Jurkat, Clone E6-1 (cell line): Measurements from ENCODE around the gene PAPLN.

Source experiments
- DNase-seq: peaks from one replicate; pipeline ENCODE4 v3.0.0-alpha.2; 2011; ENCODE audit warnings: low read depth, low spot score
- H3K4me3 ChIP-seq: 2 replicates; pipeline ENCODE4 v1.5.1; 2011; ENCODE audit warnings: mild to moderate bottlenecking, low read length, control low read depth, moderate library complexity

The PAPLN gene

DNA sequence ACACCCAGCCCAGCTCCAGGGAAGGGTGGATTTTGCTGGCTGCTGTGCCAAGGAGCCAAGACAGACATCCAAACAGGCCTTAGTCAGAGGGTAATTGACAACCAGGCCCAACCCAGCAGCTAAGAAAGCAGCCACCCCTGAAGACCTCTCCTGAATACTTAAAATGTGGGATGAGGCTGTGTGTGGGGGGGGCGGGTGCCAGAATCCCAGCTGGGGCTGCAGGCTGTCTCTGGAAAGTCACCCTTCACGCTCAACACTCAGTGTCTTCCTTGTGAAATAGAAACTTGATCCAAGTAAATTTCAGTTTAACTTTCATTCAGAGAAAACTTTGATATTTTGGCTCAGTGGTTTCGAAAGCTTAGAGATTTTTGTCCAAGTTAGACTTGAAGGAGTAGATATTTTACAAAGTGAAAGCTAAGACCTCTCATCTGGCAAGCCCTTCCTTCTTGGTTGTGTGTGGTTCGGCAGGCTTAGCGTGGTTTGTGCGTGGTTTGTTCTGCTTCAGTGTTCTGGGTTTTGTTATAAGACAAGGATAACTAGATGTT, 5.1 kb downstream of the PAPLN start:
- no peak overlapping the region for H3K4me3 ChIP-seq

DNA sequence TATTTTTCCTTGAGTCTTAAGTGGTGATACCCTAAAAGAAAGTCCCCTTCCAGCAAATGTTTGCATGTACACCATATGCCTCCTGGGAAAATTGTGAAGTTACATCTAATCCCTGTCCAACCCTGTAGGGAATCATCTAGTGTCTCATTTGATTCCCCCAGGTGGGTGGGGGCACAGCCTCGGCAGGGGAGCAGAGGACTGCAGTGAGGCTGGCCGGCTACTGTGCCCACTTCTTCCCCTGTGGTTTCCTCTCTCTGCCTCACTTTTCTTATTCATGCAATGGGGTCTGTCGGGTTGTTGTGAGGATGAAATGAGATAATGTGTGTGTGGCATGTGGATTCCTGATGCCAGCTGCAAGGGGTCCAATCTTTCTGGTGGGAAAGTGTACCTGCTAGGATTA, 6.0 kb downstream of the PAPLN start:
- H3K4me3 ChIP-seq = no peak overlapping the region
- no peak for DNase-seq

More for the DNA sequence above, 5.1 kb downstream of the PAPLN start:
- DNase-seq = peak; percentile 25

DNA sequence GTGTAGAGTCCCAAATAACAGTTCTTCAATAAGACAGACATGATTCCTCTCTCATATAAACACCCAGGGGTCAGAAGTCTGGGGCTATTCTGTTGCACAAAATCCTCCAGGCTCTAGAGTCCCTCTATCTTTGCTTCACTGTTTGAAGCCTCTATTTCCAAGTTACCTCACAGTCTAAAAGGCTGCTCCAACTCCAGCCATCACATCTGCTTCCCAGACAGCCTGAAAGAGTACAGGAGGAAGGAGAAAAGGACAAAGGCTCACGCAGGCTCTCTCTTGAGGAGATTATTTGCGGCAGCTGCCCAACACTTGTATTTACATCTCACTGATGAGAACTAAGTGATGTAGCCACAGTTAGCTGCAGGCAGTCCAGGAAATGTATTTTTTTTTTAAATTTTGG, 6.4 kb downstream of the PAPLN start:
- no peak overlapping the region for H3K4me3 ChIP-seq
- DNase-seq = no peak

DNA sequence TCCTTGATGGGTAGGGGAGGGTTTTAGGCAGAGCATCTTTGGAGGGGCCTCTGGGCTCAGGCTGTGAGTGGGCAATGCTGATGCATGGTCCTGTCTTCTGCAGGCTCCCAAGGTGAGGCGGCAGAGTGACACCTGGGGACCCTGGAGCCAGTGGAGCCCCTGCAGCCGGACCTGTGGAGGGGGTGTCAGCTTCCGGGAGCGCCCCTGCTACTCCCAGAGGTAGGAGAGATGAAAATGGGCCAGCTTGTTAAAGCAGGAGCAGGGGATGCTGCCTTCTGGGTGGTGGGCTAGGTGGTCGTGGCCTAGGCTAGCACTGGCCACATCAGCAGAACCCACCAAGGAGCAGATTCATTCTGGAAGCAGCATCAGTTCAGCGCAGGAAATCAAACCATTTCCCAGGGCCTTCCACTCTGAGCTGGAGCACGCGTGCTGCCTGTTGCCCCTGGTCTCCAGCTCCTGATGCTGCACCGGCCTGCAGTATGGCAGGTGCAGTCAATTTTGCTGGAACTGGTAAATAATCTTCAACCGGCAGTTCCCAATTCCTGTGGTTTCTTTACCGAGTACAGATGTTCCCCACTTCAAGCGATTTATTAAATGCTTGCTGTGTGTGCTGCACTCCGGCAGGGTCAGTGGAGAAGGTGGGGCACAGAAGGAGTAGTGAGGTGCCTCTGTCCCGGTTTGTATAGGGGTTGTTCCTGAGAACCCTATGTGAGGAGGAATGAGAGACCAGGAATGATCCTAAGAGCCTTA, 7.4 kb downstream of the PAPLN start:
- peak; percentile 49 for DNase-seq
- H3K4me3 ChIP-seq = no peak overlapping the region

DNA sequence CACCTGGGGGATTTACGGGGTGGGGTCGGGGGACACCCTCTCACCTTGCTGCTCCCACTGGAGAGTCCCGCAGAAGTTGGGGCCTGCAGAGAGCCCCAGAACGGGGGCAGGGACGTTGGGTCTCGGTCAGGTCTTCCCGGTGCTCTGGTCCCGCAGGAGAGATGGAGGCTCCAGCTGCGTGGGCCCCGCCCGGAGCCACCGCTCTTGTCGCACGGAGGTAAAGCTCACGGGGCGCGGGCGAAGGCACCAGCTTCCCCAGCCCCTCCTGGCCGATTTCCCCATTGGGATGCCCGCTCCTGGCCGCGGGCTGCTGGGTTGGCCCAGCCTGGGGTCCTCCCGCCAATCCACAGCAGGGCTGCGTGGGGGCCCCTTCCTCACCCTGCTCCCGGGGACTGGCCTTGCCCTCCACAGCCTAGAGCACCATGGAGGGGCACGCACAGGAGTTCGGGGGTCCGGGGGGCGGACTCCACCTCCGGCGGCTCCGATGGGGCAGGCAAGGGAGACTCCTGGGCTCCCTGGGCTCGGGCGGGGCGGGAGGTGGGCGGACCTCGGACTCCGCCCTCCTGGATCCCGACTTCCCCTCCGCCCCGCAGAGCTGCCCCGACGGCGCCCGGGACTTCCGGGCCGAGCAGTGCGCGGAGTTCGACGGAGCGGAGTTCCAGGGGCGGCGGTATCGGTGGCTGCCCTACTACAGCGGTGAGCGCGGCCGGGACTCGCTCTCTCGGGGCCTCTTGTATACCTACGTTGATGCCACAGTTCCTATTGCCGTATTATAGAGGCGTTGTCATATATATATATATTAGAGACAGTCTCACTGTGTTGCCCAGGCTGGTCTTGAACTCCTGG, 8.4 kb downstream of the PAPLN start:
- no peak for DNase-seq
- H3K4me3 ChIP-seq = peak overlapping the region; percentile 60

DNA sequence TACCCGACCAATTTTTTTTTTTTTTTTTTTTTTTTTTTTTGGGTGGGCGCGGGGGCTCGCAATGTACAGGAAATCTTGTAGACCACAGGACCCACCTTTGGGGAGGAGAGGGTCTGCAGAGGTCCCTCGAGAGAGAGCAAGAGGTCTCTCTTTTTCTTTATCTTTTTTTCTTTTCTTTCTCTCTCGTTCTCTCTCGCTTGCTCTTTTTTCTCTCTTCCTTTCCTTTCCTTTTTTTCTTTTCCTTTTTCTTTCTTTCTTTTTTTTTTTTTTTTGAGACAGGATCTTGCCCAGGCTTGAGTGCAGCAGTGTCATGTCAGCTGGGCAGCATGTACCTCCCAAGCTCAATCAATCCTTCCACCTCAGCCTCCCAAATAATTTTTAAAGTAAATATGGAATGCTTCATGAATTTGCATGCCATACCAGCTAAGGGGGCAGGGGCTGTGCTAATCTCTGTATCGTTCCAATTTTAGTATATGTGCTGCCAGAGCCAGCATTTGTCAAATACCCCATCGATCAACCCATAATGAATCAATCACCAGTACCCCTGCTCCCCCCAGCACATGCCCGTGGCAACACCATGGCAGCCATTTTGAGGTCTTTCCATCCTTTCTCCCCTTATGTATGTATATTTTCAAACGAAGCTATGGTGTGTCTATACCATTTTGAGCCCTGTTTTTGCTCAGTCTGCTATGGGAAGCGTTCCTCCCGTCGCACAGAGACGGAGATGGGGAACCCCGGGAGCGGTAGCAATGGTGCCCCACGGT, 9.3 kb downstream of the PAPLN start:
- peak overlapping the region; percentile 60 for H3K4me3 ChIP-seq
- DNase-seq = no peak

DNA sequence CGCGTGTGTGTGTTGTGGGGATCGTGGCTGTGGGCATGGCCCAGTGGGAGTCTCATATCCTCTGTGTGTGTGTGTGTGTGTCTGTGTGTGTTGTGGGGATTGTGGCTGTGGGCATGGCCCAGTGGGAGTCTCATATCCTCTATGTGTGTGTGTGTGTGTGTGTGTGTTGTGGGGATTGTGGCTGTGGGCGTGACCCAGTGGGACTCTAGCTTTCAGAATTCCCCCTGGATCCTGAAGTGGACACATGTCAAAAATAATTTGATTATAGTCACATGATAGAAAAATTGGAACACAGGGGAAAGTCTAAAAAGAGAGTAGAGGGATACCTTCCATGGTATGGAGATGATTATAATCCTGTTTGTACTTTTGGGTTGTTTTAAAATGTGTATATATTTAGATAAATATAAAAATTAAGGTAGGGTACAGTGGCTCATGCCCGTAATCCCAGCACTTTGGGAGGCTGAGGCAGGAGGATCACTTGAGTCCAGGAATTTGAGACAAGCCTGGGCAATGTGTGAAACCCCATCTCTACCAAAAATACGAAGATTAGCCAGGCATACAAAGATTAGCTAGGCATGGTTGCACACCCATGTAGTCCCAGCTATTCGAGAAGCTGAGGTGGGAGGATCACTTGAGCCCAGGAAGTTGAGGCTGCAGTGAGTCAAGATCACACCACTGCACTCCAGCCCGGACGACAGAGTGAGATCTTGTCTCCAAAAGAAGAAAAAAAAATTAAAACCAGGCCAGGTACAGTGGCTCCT, 11.0 kb downstream of the PAPLN start:
- DNase-seq = no peak
- no peak overlapping the region for H3K4me3 ChIP-seq

DNA sequence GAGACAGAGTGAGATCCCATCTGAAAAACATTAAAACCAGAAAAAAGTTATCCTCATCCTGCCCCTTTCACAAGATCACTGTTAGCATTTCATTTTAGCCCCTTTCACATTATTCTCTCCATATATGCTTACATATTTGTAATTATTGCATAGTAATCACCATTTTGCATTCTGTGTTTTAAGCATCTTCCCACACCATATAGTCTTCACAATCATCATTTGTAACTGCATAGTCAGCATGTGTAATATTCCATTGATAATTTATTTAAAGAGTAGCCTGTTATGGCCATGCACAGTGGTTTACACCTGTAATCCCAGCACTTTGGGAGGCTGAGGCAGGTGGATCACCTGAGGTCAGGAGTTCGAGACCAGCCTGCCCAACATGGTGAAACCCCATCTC, 11.8 kb downstream of the PAPLN start:
- H3K4me3 ChIP-seq = no peak overlapping the region
- DNase-seq = no peak

DNA sequence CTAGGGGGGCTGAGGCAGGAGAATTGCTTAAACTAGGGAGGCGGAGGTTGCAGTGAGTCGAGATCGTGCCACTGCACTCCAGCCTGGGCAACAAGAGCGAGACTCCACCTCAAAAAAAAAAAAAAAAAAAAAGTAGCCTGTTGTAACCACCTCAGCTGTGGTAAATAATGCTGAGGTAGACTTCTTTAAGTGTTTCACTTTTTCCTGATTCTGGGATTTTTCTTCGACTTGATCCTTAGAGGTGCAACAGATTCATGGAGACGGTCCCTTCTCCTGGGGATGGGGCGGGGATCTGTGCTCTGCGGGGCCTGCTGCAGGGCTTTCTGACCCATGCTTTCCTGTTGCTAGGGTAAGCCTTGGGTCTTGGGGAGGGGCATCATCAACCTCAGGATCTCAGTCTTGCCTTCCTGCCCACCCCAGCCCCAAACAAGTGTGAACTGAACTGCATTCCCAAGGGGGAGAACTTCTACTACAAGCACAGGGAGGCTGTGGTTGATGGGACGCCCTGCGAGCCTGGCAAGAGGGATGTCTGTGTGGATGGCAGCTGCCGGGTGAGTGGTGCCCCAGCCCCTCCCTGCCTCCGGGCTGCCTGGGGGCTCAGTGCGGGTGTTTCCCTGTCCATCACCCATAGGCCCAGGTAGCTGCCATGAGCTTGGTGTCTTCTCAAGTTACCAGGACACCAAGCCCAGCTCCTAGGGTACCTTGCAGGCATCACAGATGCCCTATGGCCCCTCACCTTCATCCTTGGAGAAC, 12.4 kb downstream of the PAPLN start:
- no peak for DNase-seq
- H3K4me3 ChIP-seq = no peak overlapping the region

DNA sequence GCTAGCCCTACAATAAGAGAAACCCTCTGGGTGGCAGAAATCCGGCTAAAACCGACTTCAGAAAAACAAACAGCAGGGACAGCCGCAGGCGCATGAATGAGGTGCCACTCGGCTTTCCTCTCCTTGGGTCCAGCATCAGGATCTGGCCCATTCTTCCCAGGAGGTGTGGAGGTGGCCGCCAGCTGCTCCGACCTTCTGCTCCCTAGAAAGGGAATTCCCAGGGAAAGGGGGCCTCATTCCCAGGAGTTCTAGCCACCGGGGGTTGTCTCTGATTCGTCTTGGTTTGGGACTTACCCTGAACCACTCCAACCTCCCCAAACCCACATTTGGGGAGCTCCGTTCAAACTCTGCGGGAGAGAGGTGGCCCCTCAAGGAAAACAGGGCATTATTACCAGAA, 13.0 kb downstream of the PAPLN start:
- DNase-seq = no peak
- no peak overlapping the region for H3K4me3 ChIP-seq

DNA sequence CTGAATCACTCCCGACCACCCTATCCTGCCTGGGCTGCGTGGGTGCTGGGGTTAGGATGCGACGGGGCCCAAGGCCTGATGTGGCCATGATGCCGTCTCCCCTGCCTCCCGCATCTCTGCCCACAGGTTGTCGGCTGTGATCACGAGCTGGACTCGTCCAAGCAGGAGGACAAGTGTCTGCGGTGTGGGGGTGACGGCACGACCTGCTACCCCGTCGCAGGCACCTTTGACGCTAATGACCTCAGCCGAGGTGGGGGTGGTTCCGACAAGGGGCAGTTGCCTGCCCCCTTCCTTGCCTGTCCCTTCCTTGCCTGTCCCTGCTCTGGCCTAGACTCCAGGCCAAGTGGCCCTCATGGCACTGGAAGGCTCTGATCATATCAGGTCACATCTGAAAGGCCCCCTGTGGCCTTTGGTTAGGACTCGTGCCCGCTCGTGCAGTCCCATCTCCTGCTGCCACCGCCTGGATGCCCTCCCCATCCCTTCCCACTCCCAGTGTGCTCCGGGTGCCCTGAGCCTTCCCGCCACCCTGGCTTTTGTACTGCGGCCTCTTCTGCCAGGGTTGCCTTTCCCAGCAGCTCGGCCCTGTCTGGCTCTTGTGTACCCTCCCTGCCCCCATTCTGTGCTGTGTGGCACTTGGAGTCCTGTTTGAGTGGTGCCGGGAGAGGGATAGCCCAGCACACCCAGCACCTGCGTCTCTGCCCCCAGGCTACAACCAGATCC, 13.6 kb downstream of the PAPLN start:
- no peak overlapping the region for H3K4me3 ChIP-seq
- DNase-seq = no peak

DNA sequence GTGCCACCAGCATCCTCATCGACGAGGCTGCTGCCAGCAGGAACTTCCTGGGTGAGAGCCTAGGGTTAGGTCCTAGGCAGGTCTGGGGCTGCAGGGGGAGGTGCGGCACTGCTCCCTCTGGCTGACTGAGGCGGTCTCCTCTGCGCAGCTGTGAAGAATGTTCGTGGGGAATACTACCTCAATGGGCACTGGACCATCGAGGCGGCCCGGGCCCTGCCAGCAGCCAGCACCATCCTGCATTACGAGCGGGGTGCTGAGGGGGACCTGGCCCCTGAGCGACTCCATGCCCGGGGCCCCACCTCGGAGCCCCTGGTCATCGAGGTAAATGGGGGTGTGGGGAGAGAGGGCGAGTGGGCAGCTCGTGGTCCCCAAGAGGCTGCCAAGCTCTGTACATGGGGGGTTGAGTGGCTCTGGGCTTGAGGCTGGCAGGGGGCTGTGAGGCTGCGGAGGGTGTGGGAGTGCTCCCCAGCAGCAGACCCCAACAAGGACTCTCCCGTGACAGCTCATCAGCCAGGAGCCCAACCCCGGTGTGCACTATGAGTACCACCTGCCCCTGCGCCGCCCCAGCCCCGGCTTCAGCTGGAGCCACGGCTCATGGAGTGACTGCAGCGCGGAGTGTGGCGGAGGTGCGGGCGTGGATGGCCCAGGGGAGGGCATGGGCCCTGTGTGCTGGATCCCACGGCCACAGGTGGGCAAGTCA, 14.4 kb downstream of the PAPLN start:
- DNase-seq = no peak
- H3K4me3 ChIP-seq = no peak overlapping the region

DNA sequence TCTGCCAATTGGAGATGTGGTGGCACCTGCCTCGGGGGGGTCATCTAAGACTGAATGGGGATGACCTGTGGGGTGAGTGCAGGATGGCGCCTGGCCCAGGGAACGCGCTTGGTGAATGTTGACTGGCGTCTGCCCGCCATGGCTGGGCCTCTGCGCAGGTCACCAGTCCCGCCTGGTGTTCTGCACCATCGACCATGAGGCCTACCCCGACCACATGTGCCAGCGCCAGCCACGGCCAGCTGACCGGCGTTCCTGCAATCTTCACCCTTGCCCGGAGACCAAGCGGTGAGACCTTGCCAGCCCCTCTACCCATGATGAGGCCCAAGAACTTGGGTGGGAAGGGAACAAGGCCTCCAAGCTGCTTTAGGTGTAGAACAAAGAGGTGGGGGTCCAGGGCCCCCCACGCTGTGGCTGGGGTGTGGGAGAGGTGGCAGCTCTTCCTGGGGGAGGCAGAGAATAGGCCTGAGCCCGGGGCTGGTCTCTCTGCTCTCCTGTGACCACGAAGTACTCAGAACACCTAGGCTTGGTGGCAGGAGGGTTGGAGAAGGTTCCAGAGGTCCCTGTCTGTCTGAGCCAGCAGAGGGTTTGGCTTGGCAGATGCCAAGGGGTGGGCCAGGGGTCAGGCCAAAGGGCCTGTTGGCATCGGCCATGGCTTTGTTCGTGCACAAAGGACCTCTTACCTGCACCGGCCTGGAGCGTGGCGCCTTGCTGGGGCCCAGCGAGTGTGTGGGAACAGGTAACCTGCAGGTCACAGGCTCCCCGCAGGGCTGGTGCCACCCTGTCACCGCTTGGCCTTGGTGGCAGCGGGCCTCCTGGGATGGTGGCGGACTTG, 15.4 kb downstream of the PAPLN start:
- no peak for DNase-seq
- H3K4me3 ChIP-seq = no peak overlapping the region

DNA sequence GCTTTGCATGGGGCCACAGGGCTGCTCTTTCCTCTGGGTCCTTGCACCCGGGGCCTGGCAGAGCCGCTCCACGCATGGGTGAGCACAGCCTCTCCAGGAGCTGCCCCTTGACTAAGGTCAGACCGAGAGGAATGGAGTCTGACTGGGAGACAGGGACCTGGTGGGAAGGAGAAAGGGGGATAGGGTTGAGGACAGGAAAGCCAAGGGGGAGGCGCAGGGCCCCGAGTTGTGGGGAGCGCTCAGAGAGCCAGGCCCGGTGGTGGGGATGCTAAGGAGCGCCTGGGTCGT, 16.0 kb downstream of the PAPLN start:
- H3K4me3 ChIP-seq = no peak overlapping the region
- DNase-seq = no peak

DNA sequence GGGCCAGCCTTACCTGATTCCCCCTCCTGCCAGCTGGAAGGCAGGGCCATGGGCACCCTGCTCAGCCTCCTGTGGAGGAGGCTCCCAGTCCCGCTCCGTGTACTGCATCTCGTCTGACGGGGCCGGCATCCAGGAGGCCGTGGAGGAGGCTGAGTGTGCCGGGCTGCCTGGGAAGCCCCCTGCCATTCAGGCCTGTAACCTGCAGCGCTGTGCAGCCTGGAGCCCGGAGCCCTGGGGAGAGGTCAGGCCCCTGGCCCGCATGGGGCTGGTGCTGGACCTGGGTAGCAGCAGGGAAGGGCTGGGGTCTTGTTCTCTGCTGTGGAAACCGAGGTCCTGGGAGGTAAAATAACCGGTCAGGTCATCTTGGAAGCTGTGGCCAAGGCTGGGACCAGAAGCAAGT, 16.4 kb downstream of the PAPLN start:
- H3K4me3 ChIP-seq = no peak overlapping the region

DNA sequence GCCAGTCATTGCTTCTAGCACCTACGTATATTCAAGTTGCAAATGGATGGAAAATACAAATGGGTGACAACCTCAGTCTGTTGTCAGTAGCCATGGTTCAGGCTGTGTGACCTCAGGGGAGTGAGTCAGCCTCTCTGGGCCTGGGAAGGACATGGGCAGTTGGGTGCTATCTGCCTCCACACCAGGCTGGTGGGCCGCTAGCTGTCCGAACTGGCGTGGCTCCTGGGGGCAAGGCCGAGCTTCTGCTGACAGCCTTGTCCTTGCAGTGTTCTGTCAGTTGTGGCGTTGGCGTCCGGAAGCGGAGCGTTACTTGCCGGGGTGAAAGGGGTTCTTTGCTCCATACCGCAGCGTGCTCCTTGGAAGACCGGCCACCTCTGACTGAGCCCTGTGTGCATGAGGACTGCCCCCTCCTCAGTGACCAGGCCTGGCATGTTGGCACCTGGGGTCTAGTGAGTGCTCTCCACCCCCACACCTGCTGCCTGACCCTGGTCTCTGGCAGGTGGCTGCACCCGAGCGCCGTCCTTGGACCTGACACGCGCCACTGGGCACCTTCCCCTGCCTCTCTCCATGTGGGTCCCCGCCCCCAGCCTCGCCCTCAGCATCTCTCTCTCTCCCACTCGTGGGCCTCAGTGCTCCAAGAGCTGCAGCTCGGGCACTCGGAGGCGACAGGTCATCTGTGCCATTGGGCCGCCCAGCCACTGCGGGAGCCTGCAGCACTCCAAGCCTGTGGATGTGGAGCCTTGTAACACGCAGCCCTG, 17.1 kb downstream of the PAPLN start:
- H3K4me3 ChIP-seq = no peak overlapping the region
- DNase-seq = no peak

More for the DNA sequence above, 16.4 kb downstream of the PAPLN start:
- DNase-seq = no peak
